Endometrial microvascular endothelial cells (primary cell): ENCODE results near the gene PKN3. TPM values are rescaled to one million over a fixed set of nuclear protein-coding genes. Genes with fewer than 3 reads are reported as not detected.

Experiments used
- total RNA-seq: library from RNA; depleted of rRNA; stranded (reverse); fragments of >200 nt; gene quantifications from one replicate; pipeline ENCODE4 v1.2.3, GENCODE V29; 2015; ENCODE audit errors: inconsistent ontology term

Gene PKN3
- total RNA-seq, 1 donor from 2014 or later: 33.1 TPM

Other genes with a start within 250 kb of the PKN3 start
- 29.0 TPM for gene ODF2, start 246.5 kb upstream of the PKN3 start, total RNA-seq
- 25.0 TPM for gene GLE1, start 197.8 kb upstream of the PKN3 start, total RNA-seq
- 221 TPM for gene SPTAN1, start 149.9 kb upstream of the PKN3 start, total RNA-seq
- 112 TPM for gene DYNC2I2, start 45.7 kb upstream of the PKN3 start, total RNA-seq
- 410 TPM for gene SET, start 13.3 kb upstream of the PKN3 start, total RNA-seq
- gene ZDHHC12, start 21.6 kb downstream of the PKN3 start, total RNA-seq: 101 TPM
- 38.4 TPM for gene ZER1, start 69.4 kb downstream of the PKN3 start, total RNA-seq
- gene TBC1D13, start 84.8 kb downstream of the PKN3 start, total RNA-seq: 19.1 TPM
- gene ENDOG, start 116.0 kb downstream of the PKN3 start, total RNA-seq: 20.6 TPM
- gene SPOUT1, start 127.3 kb downstream of the PKN3 start, total RNA-seq: 27.0 TPM
- 12.3 TPM for gene KYAT1, start 179.4 kb downstream of the PKN3 start, total RNA-seq
- gene LRRC8A, start 179.6 kb downstream of the PKN3 start, total RNA-seq: 91.1 TPM
- 0.09 TPM for gene PHYHD1, start 218.5 kb downstream of the PKN3 start, total RNA-seq
- gene DOLK, start 245.1 kb downstream of the PKN3 start, total RNA-seq: 37.3 TPM
- 49.2 TPM for gene NUP188, start 245.2 kb downstream of the PKN3 start, total RNA-seq